C4-2B (cell line): Measurements from ENCODE around the gene TGFA.

Experiments used
- H3K27ac ChIP-seq: fragments of 450-650 bp; 2 replicates; pipeline ENCODE4 v1.5.1; 2017
- CTCF ChIP-seq: fragments of 450-650 bp; conservative IDR thresholded peaks from 2 replicates; pipeline ENCODE4 v1.5.1; 2017; ENCODE audit warnings: mild to moderate bottlenecking
- ZFX ChIP-seq: fragments of 450-650 bp; IDR thresholded peaks from 2 replicates; pipeline ENCODE4 v1.6.1; 2017

The TGFA gene

GRCh38 chr2:70461981-70462876 is 91.4 kb downstream of the TGFA start:
- no peak overlapping the region for H3K27ac ChIP-seq
- TF ChIP-seq CTCF (no peak), ZFX (no peak)

- no peak overlapping the region for H3K27ac ChIP-seq
- TF ChIP-seq CTCF (no peak), ZFX (no peak)
Observed at GRCh38 chr2:70461414-70461813, 92.2 kb downstream of the TGFA start.

GRCh38 chr2:70460333-70460732 is 93.3 kb downstream of the TGFA start:
- H3K27ac ChIP-seq = no peak overlapping the region
- TF ChIP-seq CTCF = no peak
- no peak for TF ChIP-seq ZFX

GRCh38 chr2:70458661-70459060 is 95.0 kb downstream of the TGFA start:
- no peak overlapping the region for H3K27ac ChIP-seq
- TF ChIP-seq ZFX (no peak), CTCF (no peak)

GRCh38 chr2:70456585-70457495 is 96.8 kb downstream of the TGFA start:
- no peak for TF ChIP-seq CTCF
- TF ChIP-seq ZFX = no peak
- no peak overlapping the region for H3K27ac ChIP-seq

- no peak for TF ChIP-seq ZFX
- no peak for TF ChIP-seq CTCF
- no peak overlapping the region for H3K27ac ChIP-seq
Observed at GRCh38 chr2:70454936-70455544, 98.6 kb downstream of the TGFA start.
